HG03460 (cell line): ENCODE data around the gene DKK3.
"Not testable (repeated sequence)": the region's sequence is repeated elsewhere in the genome, so short reads cannot be mapped to it uniquely, and the experiment has no call there.

Source experiments
- ATAC-seq: cut with Tn5 transposase; IDR thresholded peaks from one replicate; pipeline ENCODE4 v1.9.1; 2021; ENCODE audit not compliant: unreplicated experiment

The DKK3 gene

GRCh38 chr11:12007769-12008737 lies at the start of gene DKK3:
Gene DKK3, minus strand, starts transcription at chr11:12008626. Its CDS starts 44 bp downstream, at chr11:12008582.
- no peak for ATAC-seq

- ATAC-seq = no peak
Observed at GRCh38 chr11:12057299-12057980, 49.0 kb upstream of the DKK3 start.

- ATAC-seq = no peak
Observed at GRCh38 chr11:12056119-12056518, 47.7 kb upstream of the DKK3 start.

GRCh38 chr11:12053606-12054361 lies 45.4 kb upstream of the DKK3 start:
- ATAC-seq = no peak

- no peak for ATAC-seq
Observed at GRCh38 chr11:12052676-12053605, 44.5 kb upstream of the DKK3 start.

GRCh38 chr11:12051287-12051662 lies 42.8 kb upstream of the DKK3 start:
- no peak for ATAC-seq

GRCh38 chr11:12050470-12051286 lies 42.3 kb upstream of the DKK3 start:
- no peak for ATAC-seq

- no peak for ATAC-seq
Observed at GRCh38 chr11:12048936-12049790, 40.7 kb upstream of the DKK3 start.

GRCh38 chr11:12046636-12047236 lies 38.3 kb upstream of the DKK3 start:
- ATAC-seq = no peak

- ATAC-seq = no peak
Observed at GRCh38 chr11:12045914-12046635, 37.6 kb upstream of the DKK3 start.

- ATAC-seq = no peak
Observed at GRCh38 chr11:12044799-12045198, 36.4 kb upstream of the DKK3 start.

GRCh38 chr11:12043959-12044791 lies 35.7 kb upstream of the DKK3 start:
- peak; percentile 71 for ATAC-seq

- no peak for ATAC-seq
Observed at GRCh38 chr11:12043221-12043620, 34.8 kb upstream of the DKK3 start.

GRCh38 chr11:12042215-12042676 lies 33.8 kb upstream of the DKK3 start:
- ATAC-seq = no peak

GRCh38 chr11:12040719-12041118 lies 32.3 kb upstream of the DKK3 start:
- not testable (repeated sequence) for ATAC-seq

GRCh38 chr11:12032968-12033367 lies 24.5 kb upstream of the DKK3 start:
- ATAC-seq = no peak
